SHP77 treated with DMSO at 0.1 percent for 48 hours (cell line): ENCODE measurements around the gene EPAS1.

Experiments used
- DNase-seq: peaks from one replicate; lab custom pipeline; 2025; lab: John Stamatoyannopoulos, UW

Gene EPAS1

DNA sequence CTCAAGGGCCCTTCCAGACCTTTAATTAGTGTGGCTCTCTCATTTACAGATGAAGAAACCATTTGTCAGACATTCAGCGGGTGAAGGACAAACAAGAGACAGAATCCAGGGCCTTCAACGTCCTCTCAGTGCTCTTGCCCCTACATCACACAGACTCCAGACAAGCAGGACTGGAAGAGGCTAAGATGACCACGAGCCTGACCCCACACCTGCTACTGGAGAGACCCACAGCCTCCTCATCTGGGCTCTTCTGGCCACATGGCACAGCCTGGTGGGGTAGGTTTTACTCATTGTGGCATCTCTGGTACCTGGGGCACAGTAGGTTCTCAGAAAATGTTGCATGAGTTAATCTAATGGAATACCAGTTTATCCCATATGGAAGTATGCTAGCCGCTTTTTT, 112.5 kb downstream of the EPAS1 start:
- no peak for DNase-seq

DNA sequence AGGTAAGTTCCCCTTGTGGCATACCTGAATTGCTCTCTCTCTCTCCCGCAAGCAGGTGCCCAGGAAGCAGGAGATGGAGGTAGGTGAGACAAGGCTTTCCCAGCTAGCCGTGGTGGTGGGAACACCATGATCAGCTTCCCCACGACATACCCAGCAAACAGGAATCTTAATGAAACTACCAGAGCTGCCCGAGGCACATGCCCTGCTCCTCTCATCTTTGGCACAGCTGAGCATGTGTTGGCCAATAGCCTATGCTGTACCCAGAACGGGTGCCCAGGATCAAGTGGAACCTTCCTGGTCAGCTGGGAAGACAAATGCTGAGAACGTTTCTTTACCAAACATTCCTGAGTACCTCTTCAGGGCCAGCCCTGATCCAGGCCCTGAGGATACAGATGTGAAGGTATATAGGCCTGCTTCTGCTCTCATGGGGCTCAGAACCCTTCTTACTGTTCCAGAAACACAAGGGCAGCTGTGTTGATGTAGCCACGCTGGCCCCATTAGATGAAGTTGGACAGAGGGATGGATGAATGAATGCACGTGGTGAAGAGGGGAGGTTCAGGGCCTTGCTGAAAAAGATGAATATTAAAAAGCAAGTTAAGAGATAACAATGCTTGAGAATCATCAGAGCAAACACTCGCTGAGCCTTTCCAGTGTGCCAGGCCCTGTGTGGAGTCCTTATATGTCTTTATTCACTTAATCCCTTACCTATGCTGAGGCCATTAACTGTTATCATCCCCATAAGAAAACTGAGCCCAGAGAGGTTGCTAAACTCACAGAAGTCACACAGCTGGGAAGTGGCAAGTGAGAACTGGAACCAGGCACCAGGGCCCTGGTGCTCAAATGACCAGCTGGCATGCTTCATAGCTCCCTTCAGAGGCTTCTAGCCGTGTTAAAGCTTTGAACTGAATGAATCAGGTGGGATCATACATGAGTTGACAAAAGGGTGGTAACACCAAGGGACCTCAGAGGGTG, 113.4 kb downstream of the EPAS1 start:
- no peak for DNase-seq

DNA sequence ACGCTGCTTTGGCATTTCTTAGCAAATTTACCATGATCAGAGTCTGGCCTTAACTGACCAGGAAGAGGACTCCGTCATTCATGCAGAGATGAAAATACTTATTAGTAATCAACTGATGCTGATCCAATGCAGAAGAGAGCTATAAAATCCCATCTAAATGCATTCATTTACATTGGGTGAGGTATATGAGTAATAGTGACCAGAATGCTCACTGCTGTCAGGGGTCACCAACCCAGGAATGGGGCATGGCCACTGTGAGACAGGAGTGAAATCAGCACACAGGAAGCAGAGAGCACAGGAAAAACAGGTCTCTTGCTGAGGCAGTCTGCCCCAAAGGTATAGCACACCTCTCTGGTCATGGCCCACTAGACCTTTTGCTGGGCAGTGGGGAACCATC, 114.0 kb downstream of the EPAS1 start:
- no peak for DNase-seq

DNA sequence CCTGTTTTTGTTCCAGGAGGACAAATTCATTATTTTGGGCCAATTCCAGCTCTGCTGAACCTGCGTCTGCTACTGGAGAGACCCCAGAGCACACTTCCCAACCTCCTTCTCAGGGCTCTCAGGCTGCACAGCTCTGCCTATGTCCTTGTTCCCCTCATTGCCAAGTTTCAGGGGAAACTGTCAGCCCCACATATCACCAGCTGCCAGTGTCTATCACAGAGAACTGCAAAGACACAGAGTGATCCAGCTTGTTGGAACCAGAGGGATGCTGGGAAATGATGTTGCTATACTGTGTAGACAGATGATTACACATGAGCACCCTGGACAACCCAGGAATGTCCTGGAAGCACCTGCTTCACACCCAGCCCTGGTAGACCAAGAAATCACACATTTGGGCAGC, 114.8 kb downstream of the EPAS1 start:
- no peak for DNase-seq

DNA sequence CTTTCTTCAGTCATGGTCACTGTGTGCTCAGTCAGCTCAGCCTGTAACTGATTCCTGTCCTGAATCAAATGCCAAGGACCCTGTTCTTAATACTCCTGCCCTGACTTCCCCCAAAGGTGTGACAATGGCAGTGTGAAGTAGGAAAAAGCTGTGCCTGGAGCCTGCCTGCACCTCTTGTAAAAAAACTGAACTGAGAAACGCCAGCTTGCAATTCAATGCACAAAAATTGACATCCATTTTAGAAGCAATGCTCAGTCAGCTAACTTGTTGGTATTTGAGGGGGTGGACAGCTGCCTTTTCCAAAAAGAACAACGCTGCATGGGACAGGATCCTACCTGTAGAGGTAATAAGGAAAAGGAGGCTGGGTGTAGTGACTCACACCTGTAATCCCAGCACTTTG, 115.9 kb downstream of the EPAS1 start:
- DNase-seq = no peak

DNA sequence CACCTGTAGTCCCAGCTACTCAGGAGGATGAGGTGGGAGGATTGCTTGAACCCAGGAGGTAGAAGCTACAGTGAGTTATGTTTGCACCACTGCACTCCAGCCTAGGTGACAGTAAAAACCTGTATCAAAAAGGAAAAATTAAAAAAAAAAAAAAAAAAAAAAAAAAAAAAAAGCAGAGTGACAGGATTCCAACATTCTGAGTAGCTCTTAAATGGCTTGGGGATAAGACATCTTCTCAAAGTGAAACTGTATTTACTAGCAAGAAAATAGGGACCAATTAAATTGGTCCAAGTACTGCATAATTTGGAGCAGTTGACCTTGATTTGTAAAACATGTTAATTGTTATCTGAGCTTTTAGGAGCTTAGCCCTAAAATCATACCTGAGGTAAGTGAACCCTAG, 116.4 kb downstream of the EPAS1 start:
- no peak for DNase-seq

DNA sequence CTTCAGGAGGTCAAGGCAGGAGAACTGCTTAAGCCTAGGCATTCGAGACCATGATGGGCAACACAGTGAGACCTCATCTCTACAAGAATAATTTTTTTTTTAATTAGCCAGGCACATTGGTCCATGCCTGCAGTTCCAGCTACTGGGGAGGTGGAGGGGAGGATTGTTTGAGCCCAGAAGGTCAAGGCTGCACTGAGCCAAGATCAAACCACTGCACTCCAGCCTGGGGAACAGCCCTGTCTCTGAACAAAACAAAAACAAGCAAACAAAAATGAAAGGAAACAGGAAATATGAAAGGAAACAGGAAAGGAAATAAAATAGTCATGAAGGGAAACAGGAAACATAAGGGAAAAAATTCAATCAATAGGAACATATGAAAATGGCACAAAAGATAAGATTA, 117.5 kb downstream of the EPAS1 start:
- no peak for DNase-seq

DNA sequence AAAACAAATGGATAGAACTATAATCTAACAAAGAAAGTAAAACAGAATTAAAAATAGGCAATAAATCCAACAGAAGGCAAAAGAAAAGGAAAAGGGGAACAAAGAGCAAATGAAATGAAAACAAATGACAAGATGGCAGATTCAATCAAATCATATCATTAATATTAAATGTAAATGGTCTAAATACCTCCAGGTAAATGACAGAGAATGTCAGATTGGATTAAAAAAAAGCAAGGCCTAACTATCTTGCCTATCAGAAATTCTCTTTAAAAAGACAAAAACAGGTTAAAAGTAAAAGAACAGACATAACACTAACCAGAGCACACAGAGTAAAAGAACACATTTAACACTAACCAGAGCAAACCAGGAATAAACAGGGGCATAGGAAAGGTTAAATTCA, 119.1 kb downstream of the EPAS1 start:
- no peak for DNase-seq

DNA sequence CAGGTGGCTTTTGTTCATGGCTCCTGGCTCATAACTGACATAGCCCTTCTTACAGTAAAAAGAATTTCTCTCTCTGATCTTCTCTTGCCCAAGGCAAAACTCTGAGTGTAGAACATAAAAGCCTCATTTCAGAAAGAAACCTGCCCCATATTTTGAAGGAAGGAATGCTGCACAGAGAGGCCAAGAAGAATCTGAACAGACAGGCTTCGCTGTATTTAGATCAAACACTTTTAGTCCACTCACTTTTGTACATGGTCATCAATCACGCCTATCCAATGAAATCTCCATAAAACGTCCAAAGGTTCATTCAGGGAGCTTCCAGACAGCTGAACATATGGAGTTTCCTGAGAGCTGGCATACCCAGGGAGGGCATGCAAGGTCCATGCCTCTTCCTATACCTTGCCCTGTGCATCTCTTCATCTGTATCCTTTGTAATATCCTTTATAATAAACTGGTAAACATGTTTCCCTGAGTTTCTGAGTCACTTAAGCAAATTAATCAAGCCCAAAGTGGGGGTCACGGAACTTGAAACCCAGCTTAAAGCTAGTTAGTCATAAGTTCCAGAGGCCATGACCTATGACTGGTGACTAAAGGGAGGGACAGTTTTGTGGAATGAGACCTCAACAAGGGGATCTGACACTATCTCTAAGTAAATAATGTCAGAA, 119.7 kb downstream of the EPAS1 start:
- DNase-seq = no peak

DNA sequence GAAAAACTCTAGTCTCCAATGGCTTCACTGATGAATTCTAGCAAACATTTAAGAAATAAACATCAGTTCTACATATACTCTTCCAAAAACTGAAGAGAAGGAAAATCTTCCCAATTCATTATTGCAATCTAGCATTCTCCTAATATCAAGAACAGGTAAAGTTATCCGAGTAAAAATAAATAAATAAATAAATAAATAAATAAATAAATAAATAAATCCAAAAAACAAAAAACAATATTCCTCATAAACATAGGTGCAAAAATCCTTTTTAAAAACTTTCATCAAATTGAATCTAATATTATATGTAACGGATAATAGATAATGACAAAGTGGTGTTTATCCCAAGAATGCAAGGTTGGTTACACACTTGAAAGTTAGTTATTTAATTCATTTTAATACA, 123.7 kb downstream of the EPAS1 start:
- no peak for DNase-seq

DNA sequence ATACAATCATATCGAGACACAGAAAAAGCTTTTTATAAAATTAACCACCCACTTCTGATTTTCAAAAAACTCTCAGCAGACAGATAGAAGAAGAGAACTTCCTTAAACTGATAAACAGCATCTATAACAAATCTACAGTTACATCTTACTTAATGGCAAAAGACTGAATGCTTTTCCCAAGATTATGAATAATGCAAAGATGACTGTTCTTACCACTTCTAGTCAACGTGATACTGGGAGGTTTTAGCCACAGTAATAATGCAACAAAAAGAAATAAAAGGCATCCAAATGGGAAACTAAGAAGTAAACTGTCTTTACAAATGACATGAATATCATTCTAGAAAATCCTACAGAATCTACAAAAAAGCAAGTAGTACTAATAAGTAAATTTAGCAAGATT, 124.2 kb downstream of the EPAS1 start:
- DNase-seq = no peak

DNA sequence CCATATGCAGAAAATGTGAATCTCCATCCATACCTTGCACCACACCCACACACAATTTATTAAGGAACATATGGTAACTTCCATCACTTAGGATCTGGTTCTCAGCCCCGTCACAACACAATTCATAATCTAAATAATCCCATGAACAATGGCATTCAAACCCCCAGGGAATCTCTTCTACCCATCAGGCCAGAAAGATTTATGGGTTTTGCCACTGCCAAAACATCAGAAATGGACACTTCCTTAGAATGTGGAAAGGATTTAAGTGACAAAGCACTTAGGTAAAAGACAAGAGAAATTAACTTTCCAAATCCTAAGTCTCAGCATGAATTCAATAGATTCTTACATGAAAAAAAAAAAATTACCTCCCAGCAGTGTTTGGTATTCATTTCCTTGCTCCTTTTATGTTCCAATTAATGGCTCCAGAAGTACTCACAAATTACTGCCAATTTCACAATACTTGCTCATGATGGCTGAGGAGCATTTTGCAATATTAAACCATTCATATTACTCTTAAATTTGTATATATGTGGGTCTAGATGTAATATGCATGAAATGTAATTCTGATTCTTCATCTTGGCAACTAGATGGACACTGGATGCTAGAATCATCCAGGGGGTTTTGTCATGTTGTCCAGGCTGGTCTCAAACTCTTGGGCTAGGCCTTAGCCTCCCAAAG, 125.6 kb downstream of the EPAS1 start:
- no peak for DNase-seq

DNA sequence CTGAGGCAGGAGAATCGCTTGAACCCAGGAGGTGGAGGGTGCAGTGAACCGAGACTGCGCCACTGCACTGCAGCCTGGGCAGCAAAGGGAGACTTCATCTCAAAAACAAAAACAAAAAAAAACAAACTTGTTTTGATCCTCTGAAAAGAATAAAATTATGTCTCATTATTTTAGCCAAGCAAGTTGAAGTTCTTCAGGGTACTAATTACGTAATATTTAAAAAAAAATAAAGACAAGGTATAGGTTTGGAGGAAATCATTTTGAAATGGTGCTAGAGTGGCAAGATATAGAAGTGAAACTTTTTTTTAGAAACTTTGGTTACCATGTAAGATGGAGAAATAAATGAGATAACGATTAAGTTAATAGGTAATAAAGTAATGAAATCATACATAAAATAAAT, 127.7 kb downstream of the EPAS1 start:
- DNase-seq = no peak

DNA sequence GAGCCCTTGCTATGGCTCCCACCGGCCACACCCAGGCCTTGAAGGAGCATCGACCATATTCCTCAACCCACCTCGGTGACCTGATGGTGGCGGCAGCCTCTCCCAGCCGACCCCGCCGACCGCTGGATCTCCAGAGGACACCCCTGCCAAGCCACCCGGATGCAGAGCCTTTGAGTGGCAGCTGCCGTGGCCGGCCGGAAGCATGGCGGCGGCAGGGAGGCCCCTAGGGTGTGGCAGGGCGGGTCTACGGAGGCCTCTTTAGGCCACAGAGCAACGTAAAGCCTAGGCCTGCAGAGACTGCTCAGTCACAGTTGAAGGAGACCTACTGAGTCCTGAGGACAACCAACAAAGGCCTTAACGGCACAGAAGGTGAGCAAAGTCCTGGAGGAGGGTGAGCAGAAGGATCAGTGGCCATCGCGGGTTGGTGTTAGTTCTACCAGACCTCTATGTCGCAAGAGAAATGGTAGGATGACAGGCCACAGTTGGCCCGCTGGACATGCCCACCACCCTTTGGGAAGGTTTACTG, 131.8 kb downstream of the EPAS1 start:
- no peak for DNase-seq

DNA sequence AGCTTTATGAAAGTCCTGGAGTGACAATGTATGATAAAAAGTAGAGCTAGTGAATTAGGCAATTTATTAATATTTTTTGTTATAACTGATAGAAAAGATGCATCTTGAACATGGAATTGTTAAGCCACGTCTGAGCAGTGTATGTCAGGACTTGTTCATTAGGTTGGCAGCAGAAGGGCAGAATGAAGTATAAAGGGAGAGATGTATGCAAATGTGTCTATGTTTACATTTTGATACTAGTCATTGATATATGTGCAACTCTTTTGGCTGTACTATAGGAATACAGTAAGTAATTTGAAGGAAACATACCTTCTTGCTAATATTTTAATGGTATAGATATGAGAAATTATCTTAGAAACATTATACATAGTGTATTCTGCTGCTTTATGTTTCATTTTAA, 133.2 kb downstream of the EPAS1 start:
- DNase-seq = no peak

DNA sequence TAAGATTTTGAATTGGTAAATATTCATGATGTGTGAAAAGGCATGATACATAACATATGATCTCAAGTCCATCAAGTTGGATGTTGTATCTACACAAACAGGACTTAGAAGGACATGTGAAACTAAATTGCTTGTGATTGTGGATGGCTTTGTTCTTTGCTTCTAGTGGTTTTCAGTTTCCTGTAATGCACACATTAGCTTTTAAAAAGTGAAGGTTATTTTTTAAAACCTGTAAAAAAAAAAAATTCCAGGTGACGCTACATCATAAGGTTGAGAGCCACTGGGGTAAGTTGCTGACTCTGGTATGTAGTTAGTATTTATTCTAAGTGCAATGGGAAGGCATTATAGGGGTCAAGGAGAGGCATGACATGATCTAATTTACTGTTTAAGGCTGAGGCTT, 133.8 kb downstream of the EPAS1 start:
- DNase-seq = no peak

DNA sequence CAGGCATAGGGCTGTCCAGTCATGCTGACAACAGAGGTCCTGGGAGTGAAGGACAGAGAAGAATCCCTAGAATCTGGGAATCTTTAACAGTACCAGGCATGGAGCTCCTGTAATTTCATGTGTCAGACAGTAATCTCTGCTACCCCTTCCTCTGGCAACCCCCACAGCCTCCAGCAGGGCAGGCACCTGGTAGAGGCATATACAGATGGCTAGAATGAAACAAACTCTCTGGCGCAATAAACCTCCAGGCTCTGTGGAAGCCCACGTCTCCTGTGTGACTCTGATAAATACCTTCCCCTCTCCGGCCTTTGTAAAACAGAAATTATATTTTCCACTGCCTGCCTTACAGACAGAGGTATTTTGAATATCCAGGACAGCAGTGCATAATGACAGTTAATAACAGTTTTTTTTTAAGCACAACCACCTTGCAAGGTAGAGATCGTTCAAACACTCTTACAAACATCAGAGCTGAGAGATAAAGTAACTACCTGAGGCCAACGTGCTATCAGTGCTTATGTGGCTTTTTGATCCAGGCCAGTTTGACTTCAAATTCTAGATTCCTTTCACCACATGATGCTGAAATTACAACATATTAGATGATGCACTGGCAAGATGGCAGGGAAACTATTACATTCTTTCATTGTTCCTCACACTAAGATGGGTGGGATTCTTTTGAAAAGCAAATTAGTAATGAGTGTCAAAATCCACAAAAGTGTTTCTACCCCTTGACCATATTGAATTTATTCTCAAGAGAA, 134.5 kb downstream of the EPAS1 start:
- DNase-seq = no peak

DNA sequence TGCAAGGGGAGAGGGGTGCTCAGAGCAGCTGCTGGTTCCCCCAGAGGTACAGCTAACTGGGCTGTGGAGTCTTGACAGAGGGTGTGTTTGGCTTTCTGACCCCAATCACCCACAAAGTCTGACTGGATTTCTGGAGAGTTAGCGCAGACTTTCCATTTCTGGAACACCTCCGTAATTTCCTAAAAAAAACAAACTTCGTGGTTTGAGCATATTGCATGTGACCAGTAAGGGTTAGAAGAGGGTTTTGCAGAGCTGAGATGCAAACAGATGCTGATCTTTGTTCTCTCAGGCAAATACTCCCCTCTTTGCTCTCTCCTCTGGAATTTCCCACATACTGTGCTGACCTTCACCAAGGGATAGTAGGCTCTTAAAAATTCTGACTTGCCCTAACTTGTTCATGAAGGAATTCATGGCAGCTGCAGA, 137.7 kb downstream of the EPAS1 start:
- DNase-seq = no peak

DNA sequence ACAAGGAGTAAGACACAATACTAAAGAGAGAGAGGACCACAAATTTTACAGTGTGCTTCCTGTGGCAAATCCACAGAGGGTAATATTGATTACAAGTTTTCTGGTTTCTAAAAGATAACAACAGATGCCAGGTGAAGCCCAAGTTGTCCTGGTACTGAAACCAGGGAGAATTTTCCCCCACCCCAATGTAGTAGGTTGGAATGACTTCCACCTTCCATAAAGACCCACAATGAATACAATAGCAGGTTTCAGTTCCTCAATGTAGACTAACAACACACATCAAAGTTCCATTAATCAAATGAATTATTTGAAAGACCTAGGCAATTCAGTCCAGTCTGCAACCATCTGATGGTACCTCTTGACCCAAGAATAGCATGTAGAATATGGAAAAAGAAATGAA, 138.1 kb downstream of the EPAS1 start:
- DNase-seq = no peak

DNA sequence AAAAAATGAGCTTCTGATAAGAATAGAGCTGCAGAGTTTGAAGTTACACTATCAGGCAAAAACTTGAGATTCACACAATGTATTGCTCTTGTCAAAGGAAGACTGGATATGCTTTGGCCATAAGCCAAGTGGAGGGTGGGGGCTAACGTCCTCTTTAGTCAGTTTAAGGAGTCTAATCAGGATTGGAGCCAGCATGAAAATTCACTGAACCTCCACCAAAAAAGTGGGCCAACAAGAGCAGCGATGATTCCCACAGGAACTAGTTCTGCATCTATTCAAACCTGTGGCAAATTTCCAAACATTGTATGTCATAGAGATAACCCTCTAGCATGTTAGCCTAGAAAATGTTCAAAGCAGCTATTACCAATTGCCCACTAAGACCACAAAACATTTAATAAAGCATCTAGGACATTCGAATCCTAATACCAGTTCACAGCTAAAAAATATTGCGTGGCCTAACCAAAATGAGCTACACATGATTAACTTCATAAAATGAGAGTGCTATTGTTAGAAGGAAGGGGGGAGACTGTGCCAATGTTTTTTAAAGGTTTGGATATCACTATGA, 138.7 kb downstream of the EPAS1 start:
- DNase-seq = no peak
